T-helper 17 cell (primary cell): Measurements from ENCODE around the gene MTFP1. TPM values are rescaled to one million over a fixed set of nuclear protein-coding genes. Genes with fewer than 3 reads are reported as not detected.
"Not testable (repeated sequence)": the region's sequence is repeated elsewhere in the genome, so short reads cannot be mapped to it uniquely, and the experiment has no call there.

Experiments used
- ATAC-seq: fragments of 150-1000 bp; cut with Tn5 transposase; 2 replicates; pipeline ENCODE4 v1.10.0; 2021; ENCODE audit warnings: mild to moderate bottlenecking, moderate library complexity
- DNase-seq, 3 donors: peaks; one replicate each; pipeline versions ENCODE4 v3.0.0 to v3.0.0-alpha.2; 2020 to 2021
- H3K9me3 ChIP-seq: one replicate; pipeline ENCODE4 v1.7.0; 2013; ENCODE audit warnings: low read length, mild to moderate bottlenecking; ENCODE audit not compliant: control insufficient read depth, poor library complexity, severe bottlenecking
- H3K27ac Mint-ChIP-seq: one replicate; pipeline ENCODE4 v1.8.0; 2022; ENCODE audit warnings: mild to moderate bottlenecking, moderate library complexity, mixed read lengths
- H3K27me3 Mint-ChIP-seq: one replicate; pipeline ENCODE4 v1.8.0; 2022; ENCODE audit warnings: mixed read lengths
- H3K36me3 Mint-ChIP-seq: one replicate; pipeline ENCODE4 v1.8.0; 2022; ENCODE audit warnings: low read depth, mixed read lengths
- H3K4me1 Mint-ChIP-seq: one replicate; pipeline ENCODE4 v1.8.0; 2022; ENCODE audit warnings: mild to moderate bottlenecking, mixed read lengths
- H3K4me3 Mint-ChIP-seq: one replicate; pipeline ENCODE4 v1.8.0; 2022; ENCODE audit warnings: mild to moderate bottlenecking, moderate library complexity, mixed read lengths
- total RNA-seq, 4 donors: library from RNA in 2 of 4; stranded (reverse) in 2 of 4; gene quantifications; one replicate each; pipeline ENCODE4 v1.2.3 and lab custom pipeline; 2022 to 2026

Gene MTFP1
- total RNA-seq, 2 donors from 2014 or later = 54.3 to 69.4 TPM

DNA sequence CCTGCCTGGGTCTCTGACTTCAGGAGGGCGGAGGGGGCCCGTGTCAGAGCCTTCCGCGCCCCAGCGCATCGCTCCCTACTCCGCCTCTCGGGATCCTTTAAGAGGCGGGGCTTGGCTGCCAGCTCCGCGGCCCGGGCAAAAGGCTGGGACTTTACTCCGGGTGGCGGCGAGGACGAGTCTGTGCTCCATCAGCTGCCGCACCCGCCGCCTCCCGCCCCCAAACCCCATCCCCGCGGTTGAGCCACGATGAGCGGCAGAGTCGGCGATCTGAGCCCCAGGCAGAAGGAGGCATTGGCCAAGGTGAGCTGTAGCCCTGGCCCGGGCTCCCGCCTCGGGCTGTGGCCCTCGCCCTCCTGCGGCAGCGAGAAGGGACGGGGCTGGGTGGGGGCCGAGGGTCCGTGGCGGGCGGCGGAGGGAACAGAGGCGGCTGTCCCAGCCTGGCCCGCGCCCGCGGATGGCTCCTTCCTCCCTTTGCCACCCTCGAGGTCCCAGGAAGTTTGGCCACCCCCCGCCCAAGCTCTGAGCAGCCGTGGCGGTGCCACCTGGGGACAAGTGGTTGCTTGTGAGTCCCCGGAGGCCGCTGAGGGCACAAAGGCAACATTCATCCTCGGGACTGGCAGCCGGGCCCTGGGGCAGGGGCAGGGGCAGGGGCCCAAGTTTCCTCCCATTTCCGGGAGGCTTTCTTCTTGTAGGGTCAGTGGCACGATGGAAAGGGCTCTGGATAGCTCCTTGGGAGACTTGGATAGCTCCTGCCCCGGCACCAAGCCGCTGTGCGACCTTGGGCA, 28.5 kb upstream of the MTFP1 start, which contains the start of gene SEC14L2:
SEC14L2 (plus strand) TSS at position 148 of the 785 bp plus-strand sequence; CDS start at position 247, 99 bp downstream.
- H3K36me3 Mint-ChIP-seq = no peaks in the 10 kb centered on the region
- no peaks in the 10 kb centered on the region for H3K9me3 ChIP-seq
- ATAC-seq = peak; percentile 84
- H3K27me3 Mint-ChIP-seq = no peaks in the 10 kb centered on the region
- peak; percentile 39 to 52 (median 45) for DNase-seq
- H3K4me3 Mint-ChIP-seq = peak within 1 kb of the TSS; percentile 87
- H3K27ac Mint-ChIP-seq = peak within 1 kb of the TSS; percentile 77
- peaks cover 35% of the 10 kb centered on the region for H3K4me1 Mint-ChIP-seq

GRCh38 chr22:30397656-30398635, 27.6 kb upstream of the MTFP1 start:
- H3K27ac Mint-ChIP-seq = peak overlapping the region; percentile 77
- H3K4me1 Mint-ChIP-seq = peaks cover 33% of the 10 kb centered on the region
- DNase-seq (no peak), ATAC-seq (peak; percentile 2)
- H3K36me3 Mint-ChIP-seq = no peaks in the 10 kb centered on the region
- no peaks in the 10 kb centered on the region for H3K27me3 Mint-ChIP-seq
- no peaks in the 10 kb centered on the region for H3K9me3 ChIP-seq
- H3K4me3 Mint-ChIP-seq = peak overlapping the region; percentile 87

GRCh38 chr22:30398685-30399680, 26.6 kb upstream of the MTFP1 start:
- Mint-ChIP-seq H3K4me3 (peak overlapping the region; percentile 63), H3K27me3 (no peaks in the 10 kb centered on the region), H3K4me1 (peaks cover 30% of the 10 kb centered on the region), H3K27ac (peak overlapping the region; percentile 77), H3K36me3 (no peaks in the 10 kb centered on the region)
- no peaks in the 10 kb centered on the region for H3K9me3 ChIP-seq
- no peak for DNase-seq
- no peak for ATAC-seq

GRCh38 chr22:30399718-30400117, 25.9 kb upstream of the MTFP1 start:
- H3K36me3 Mint-ChIP-seq = no peaks in the 10 kb centered on the region
- DNase-seq (no peak), ATAC-seq (no peak)
- no peaks in the 10 kb centered on the region for H3K9me3 ChIP-seq
- no peaks in the 10 kb centered on the region for H3K27me3 Mint-ChIP-seq
- peak overlapping the region; percentile 77 for H3K27ac Mint-ChIP-seq
- H3K4me1 Mint-ChIP-seq = peaks cover 30% of the 10 kb centered on the region
- no peak overlapping the region for H3K4me3 Mint-ChIP-seq

DNA sequence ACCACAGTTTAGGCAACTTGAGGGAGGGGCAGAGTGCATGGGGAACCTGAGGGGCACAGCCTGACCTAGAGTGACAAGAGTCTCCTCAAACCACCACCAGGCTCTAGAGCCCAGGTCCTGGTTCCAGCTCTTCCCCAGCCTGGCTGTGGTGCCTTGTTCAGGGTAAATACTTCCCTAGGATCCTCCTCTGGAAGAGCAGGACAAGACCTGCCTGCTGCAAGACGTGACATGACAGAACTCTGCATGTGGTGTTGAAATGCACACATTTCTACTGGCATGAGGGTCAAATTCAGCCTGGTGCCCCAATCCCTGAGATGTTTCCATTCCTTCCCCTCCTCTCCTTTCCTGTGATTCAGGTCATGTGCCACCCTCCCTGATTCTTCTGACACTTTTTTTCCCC, 25.4 kb upstream of the MTFP1 start:
- Mint-ChIP-seq H3K36me3 (no peaks in the 10 kb centered on the region), H3K27ac (no peak overlapping the region), H3K4me1 (peaks cover 33% of the 10 kb centered on the region), H3K27me3 (no peaks in the 10 kb centered on the region), H3K4me3 (no peak overlapping the region)
- no peak for ATAC-seq
- no peaks in the 10 kb centered on the region for H3K9me3 ChIP-seq
- no peak for DNase-seq

GRCh38 chr22:30401024-30401423, 24.5 kb upstream of the MTFP1 start:
- H3K27me3 Mint-ChIP-seq, H3K9me3 ChIP-seq, H3K4me3 Mint-ChIP-seq, H3K36me3 Mint-ChIP-seq, DNase-seq, ATAC-seq, H3K27ac Mint-ChIP-seq: not testable (repeated sequence)
- H3K4me1 Mint-ChIP-seq = peaks cover 32% of the 10 kb centered on the region

DNA sequence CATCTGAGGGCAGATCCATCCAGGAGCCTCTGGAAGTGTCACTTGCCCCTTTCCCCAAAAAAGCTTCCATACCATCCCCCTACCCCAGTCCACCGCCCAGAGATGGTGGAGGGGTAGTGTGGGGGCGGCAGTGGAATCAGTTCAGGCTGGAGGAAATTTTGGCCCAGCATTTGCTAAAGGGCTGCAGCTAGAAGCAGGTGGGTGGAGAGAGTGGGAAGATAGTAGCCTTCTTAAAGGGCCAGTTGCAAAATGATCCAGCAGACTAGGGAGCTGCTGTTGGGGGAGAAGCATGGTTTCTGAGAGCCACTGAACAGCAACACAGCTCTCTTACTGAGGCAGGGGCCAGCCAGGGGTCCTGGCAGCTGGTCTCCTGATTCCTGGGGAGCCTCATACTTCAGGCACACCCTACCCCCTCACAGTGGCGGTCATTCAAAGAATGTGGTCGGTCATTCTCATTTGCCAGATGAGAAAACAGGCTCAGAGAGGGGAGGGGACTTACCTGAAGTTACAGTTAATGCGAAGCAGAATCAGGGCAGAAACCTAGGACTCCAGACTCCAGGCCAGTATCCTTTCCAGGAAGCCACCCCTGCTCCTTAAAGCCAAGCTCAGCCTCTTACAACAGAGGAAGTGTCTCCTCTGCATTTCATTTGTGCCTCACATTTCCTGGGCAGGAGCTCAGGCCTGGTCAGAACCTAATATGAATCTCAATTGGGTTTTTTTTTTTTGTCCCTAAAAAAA, 23.4 kb upstream of the MTFP1 start:
- DNase-seq (no peak), ATAC-seq (no peak)
- H3K27me3 Mint-ChIP-seq = no peaks in the 10 kb centered on the region
- H3K27ac Mint-ChIP-seq = no peak overlapping the region
- H3K9me3 ChIP-seq = no peaks in the 10 kb centered on the region
- H3K36me3 Mint-ChIP-seq = no peaks in the 10 kb centered on the region
- no peak overlapping the region for H3K4me3 Mint-ChIP-seq
- H3K4me1 Mint-ChIP-seq = peaks cover 23% of the 10 kb centered on the region

- H3K9me3 ChIP-seq = not testable (repeated sequence)
- H3K4me1 Mint-ChIP-seq = peaks cover 20% of the 10 kb centered on the region
Measured at GRCh38 chr22:30402766-30403104, 22.8 kb upstream of the MTFP1 start.

DNA sequence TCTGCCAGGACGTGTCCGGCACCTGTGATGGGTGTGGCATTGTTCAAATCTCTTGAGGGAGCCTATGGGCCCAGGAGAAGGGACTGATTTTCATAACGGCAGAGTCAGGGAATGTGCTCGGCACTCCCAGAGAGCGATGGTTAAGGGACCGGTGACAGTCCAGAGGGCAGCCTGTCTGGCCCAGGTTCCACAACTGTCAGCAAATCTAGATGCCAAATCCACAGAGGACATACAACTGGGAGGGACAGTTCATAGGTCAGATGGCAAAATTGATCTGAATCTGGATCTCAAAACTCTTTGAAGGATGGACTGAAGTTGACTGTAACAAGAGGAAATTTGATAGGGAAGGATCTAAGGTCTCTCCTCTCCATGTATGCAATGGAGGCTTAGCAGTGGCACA, 21.3 kb upstream of the MTFP1 start:
- no peak for ATAC-seq
- no peaks in the 10 kb centered on the region for H3K27me3 Mint-ChIP-seq
- H3K36me3 Mint-ChIP-seq = no peaks in the 10 kb centered on the region
- H3K4me1 Mint-ChIP-seq = peaks cover 7% of the 10 kb centered on the region
- no peaks in the 10 kb centered on the region for H3K9me3 ChIP-seq
- H3K4me3 Mint-ChIP-seq = no peak overlapping the region
- peak overlapping the region; percentile 27 for H3K27ac Mint-ChIP-seq
- no peak for DNase-seq

More at GRCh38 chr22:30402766-30403104, 22.8 kb upstream of the MTFP1 start:
- H3K27me3 Mint-ChIP-seq, H3K27ac Mint-ChIP-seq, ATAC-seq, H3K36me3 Mint-ChIP-seq, H3K4me3 Mint-ChIP-seq, DNase-seq: not testable (repeated sequence)

GRCh38 chr22:30405731-30406130, 19.8 kb upstream of the MTFP1 start:
- Mint-ChIP-seq H3K36me3 (no peaks in the 10 kb centered on the region), H3K27ac (no peak overlapping the region), H3K27me3 (no peaks in the 10 kb centered on the region), H3K4me1 (peaks cover 9% of the 10 kb centered on the region), H3K4me3 (no peak overlapping the region)
- ATAC-seq = no peak
- no peaks in the 10 kb centered on the region for H3K9me3 ChIP-seq
- DNase-seq = no peak

DNA sequence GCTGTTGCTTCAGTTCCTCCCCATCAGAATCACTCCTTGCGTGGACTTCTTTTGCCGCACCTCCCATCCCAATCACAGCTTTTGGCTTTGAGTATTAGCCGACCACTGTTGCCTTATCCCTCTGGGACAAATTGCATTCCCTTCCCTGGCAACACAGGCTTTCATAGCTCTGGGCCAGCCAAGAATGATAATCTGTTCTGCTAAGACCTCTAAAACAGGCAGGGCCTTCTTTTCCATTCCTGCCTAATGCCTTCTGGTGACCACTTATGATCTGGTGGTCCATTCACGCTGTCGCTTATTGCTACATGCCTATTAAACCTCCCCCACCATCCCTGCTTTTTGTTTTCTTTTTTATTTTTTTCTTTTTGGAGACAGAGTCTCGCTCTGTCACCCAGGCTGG, 19.2 kb upstream of the MTFP1 start:
- H3K4me3 Mint-ChIP-seq = no peak overlapping the region
- DNase-seq (no peak), ATAC-seq (no peak)
- peak overlapping the region; percentile 24 for H3K27ac Mint-ChIP-seq
- peaks cover 10% of the 10 kb centered on the region for H3K4me1 Mint-ChIP-seq
- no peaks in the 10 kb centered on the region for H3K36me3 Mint-ChIP-seq
- no peaks in the 10 kb centered on the region for H3K9me3 ChIP-seq
- H3K27me3 Mint-ChIP-seq = no peaks in the 10 kb centered on the region
